Kidney (tissue), 14 donors: Measurements from ENCODE around the gene STPG2. TPM values are rescaled to one million over a fixed set of nuclear protein-coding genes. Genes with fewer than 3 reads are reported as not detected.
"Not testable (repeated sequence)": the region's sequence is repeated elsewhere in the genome, so short reads cannot be mapped to it uniquely, and the experiment has no call there.

Experiments used
- DNase-seq, 5 donors: peaks; one replicate each; pipeline ENCODE4 v3.0.0-alpha.2; 2013 to 2020
- FAIRE-seq: peaks from 2 replicates; lab custom pipeline; 2012; peaks lifted over from hg19 to GRCh38; lab: Jason Lieb, UNC
- H3K27ac ChIP-seq, 2 donors: one replicate each; pipeline ENCODE4 v1.7.0; 2013; ENCODE audit warnings: low read depth in 2 of 2, low read length in 2 of 2, inconsistent platforms in 1 of 2
- H3K27me3 ChIP-seq: one replicate; pipeline ENCODE4 v1.7.1; 2013; ENCODE audit warnings: low read length, inconsistent platforms; ENCODE audit not compliant: control insufficient read depth, insufficient read depth
- H3K36me3 ChIP-seq, 3 donors: one replicate each; pipeline versions ENCODE4 v1.7.0 to v1.7.1; 2013; ENCODE audit warnings: low read length in 3 of 3, control low read depth in 1 of 3, inconsistent platforms in 1 of 3; ENCODE audit not compliant: insufficient read depth in 3 of 3, control insufficient read depth in 2 of 3
- H3K4me1 ChIP-seq, 3 donors: one replicate each; pipeline versions ENCODE4 v1.7.0 to v1.7.1; 2013; ENCODE audit warnings: low read length in 3 of 3, inconsistent platforms in 1 of 3, low read depth in 1 of 3; ENCODE audit not compliant: control insufficient read depth in 2 of 3, insufficient read depth in 2 of 3
- H3K4me3 ChIP-seq, 3 donors: one replicate each; pipeline versions ENCODE4 v1.7.0 to v1.8.1; 2013; ENCODE audit warnings: low read length in 3 of 3, control low read depth in 1 of 3, inconsistent platforms in 1 of 3
- H3K9ac ChIP-seq, 3 donors: one replicate each; pipeline versions ENCODE4 v1.7.0 to v1.7.1; 2013; ENCODE audit warnings: low read length in 3 of 3, control low read depth in 1 of 3, inconsistent platforms in 1 of 3
- H3K9me3 ChIP-seq, 3 donors: one replicate each; pipeline versions ENCODE4 v1.7.0 to v1.7.1; 2013; ENCODE audit warnings: low read length in 3 of 3, control low read depth in 1 of 3, inconsistent platforms in 1 of 3; ENCODE audit not compliant: control insufficient read depth in 2 of 3, insufficient read depth in 1 of 3
- CTCF ChIP-seq: IDR thresholded peaks from 3 replicates; pipeline ENCODE4 v1.5.1; 2012; ENCODE audit warnings: mild to moderate bottlenecking, moderate library complexity, borderline replicate concordance; ENCODE audit not compliant: insufficient read depth; ENCODE audit errors: extremely low read depth
- intact Hi-C: fragments of 100-400 bp; cut with DNase I; formaldehyde crosslinking; loops from one replicate; pipeline ENCODE4 v1.11.1; 2022
- polyA plus RNA-seq: library from polyadenylated mRNA; stranded (reverse); fragments of 350-450 nt; fragmentation: Illumina TruSeq; extraction: RNeasy Lipid Tissue Mini Kit (QIAGEN cat#74804); gene quantifications from one replicate; pipeline ENCODE4 v1.2.3, GENCODE V29; 2014; ENCODE audit warnings: low read depth, low replicate concordance; ENCODE audit not compliant: insufficient read depth
- total RNA-seq: library from RNA; stranded (reverse); fragmentation: NEBNext Ultra II Directional; extraction: Animal tissue kit (Norgen Biotek cat#: 25700); gene quantifications from one replicate; pipeline ENCODE4 v1.2.1, GENCODE V29; 2021
- donor health status: control.
- donor health status: control.
- donor health status: control.
- donor health status: control.
- donor health status: control.
- donor health status: DM: yes; HTN: yes; CAD: no.
- donor health status: Normal renal cell carcinoma (clear cell type).

The STPG2 gene
- total and polyA plus RNA-seq, 2 donors from 2014 or later, result 0.43 to 1.1 TPM

GRCh38 chr4:97645071-97645821 lies 498.0 kb downstream of the STPG2 start:
- no peak overlapping the region for H3K4me3 ChIP-seq

GRCh38 chr4:97643179-97643578 lies 500.1 kb downstream of the STPG2 start:
- H3K4me3 ChIP-seq, result no peak overlapping the region
- no peaks in the 10 kb centered on the region for H3K9me3 ChIP-seq
- peaks cover 0 to 2% (median 0%) of the 10 kb centered on the region in 3 donors for H3K4me1 ChIP-seq
- no peak for DNase-seq
- H3K27ac ChIP-seq, result no peak overlapping the region
- H3K27me3 ChIP-seq, result no peaks in the 10 kb centered on the region
- FAIRE-seq, result no peak
- no peak overlapping the region for H3K9ac ChIP-seq
- TF ChIP-seq CTCF, result no peak
- intact Hi-C loops, result no loop called here
- H3K36me3 ChIP-seq, result no peaks in the 10 kb centered on the region

More at GRCh38 chr4:97645071-97645821, 498.0 kb downstream of the STPG2 start:
- Histone ChIP-seq H3K27me3 (no peaks in the 10 kb centered on the region), H3K9me3 (no peaks in the 10 kb centered on the region), H3K27ac (no peak overlapping the region), H3K36me3 (no peaks in the 10 kb centered on the region), H3K9ac (no peak overlapping the region), H3K4me1 (peaks cover 0 to 2% (median 0%) of the 10 kb centered on the region in 3 donors)
- intact Hi-C loops, result no loop called here
- no peak for FAIRE-seq
- no peak for TF ChIP-seq CTCF
- DNase-seq, result peak in 1 of 5 donors; percentile 9

- Histone ChIP-seq H3K9me3 (no peaks in the 10 kb centered on the region), H3K36me3 (no peaks in the 10 kb centered on the region), H3K27ac (no peak overlapping the region), H3K4me3 (no peak overlapping the region), H3K9ac (no peak overlapping the region), H3K4me1 (no peaks in the 10 kb centered on the region), H3K27me3 (no peaks in the 10 kb centered on the region)
- FAIRE-seq (no peak), DNase-seq (no peak)
- TF ChIP-seq CTCF, result no peak
- intact Hi-C loops, result no loop called here
Measured at GRCh38 chr4:97639961-97640360, 503.3 kb downstream of the STPG2 start.

- H3K4me1 ChIP-seq, intact Hi-C loops, H3K9ac ChIP-seq, H3K27ac ChIP-seq, H3K36me3 ChIP-seq, FAIRE-seq, H3K27me3 ChIP-seq, H3K4me3 ChIP-seq, H3K9me3 ChIP-seq, DNase-seq: not testable (repeated sequence)
Measured at GRCh38 chr4:97633831-97634230, 509.4 kb downstream of the STPG2 start.
